ENCODE results near the gene RFC2.

The RFC2 gene

GRCh38 chr7:74286131-74286530 lies 31.9 kb upstream of the RFC2 start:
- Histone ChIP-seq H3K36me3 (ENCODE audit: control insufficient read depth, low read length) (no peaks in the 10 kb centered on the region), H4K20me1 (ENCODE audit: control insufficient read depth, insufficient read depth, low read depth, low read length) (0 out of 2 replicates have a peak, but pooled peaks cover 7% of the 10 kb centered on the region), H3K9me3 (ENCODE audit: control insufficient read depth, insufficient read depth, low read length) (no peaks in the 10 kb centered on the region), H3F3A (ENCODE audit: control insufficient read depth, insufficient read depth) (peaks cover 10% of the 10 kb centered on the region), H3K4me1 (ENCODE audit: control insufficient read depth, low read length) (peaks cover 58% of the 10 kb centered on the region), H3K27me3 (ENCODE audit: control insufficient read depth, low read length) (peaks cover 11% of the 10 kb centered on the region), H3K9me2 (replicated peaks; ENCODE audit: control insufficient read depth, low read length) (no peaks in the 10 kb centered on the region), H3K4me2 (ENCODE audit: low read length) (no peak overlapping the region), H3K4me3 (ENCODE audit: low read length) (no peak overlapping the region), H3K27ac (ENCODE audit: low read depth, low read length) (no peak overlapping the region), H3K79me2 (ENCODE audit: control insufficient read depth, low read length) (peaks cover 14% of the 10 kb centered on the region)
- TF ChIP-seq, protein P1, sequence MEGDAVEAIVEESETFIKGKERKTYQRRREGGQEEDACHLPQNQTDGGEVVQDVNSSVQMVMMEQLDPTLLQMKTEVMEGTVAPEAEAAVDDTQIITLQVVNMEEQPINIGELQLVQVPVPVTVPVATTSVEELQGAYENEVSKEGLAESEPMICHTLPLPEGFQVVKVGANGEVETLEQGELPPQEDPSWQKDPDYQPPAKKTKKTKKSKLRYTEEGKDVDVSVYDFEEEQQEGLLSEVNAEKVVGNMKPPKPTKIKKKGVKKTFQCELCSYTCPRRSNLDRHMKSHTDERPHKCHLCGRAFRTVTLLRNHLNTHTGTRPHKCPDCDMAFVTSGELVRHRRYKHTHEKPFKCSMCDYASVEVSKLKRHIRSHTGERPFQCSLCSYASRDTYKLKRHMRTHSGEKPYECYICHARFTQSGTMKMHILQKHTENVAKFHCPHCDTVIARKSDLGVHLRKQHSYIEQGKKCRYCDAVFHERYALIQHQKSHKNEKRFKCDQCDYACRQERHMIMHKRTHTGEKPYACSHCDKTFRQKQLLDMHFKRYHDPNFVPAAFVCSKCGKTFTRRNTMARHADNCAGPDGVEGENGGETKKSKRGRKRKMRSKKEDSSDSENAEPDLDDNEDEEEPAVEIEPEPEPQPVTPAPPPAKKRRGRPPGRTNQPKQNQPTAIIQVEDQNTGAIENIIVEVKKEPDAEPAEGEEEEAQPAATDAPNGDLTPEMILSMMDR (IDR thresholded peaks at IDR 0.05; ENCODE audit: low read depth, low read length, poor library complexity, severe bottlenecking), result no peak
- TF ChIP-seq EZH2phosphoT487 (IDR thresholded peaks at IDR 0.05; ENCODE audit: borderline replicate concordance, low read length), result no peak

DNA sequence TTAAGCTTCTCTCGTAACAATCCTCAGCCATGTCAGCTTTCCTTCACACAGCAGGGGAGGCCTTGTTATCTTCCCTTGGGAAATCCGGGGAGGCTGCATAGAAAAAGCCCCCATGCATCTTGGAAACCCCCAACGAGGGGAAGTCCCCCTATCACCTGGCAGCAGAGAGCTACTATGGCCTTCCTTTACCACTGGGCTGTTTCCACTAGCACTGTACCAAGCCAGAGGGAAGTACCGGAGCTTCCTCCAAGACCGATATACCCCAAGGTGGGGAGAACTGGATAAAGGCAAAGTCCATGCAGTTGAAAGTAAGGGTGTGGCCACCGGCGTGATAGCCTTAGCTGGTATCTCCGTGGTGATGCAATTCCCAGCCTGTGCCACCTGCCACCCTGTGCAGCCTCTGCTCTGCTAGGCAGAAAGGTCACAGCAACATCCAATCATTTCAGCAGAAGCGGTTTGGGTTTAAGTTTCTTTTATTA lies 30.6 kb upstream of the RFC2 start:
- Histone ChIP-seq H3F3A (ENCODE audit: control insufficient read depth, insufficient read depth) (peaks cover 7% of the 10 kb centered on the region), H3K36me3 (ENCODE audit: control insufficient read depth, low read length) (no peaks in the 10 kb centered on the region), H3K79me2 (ENCODE audit: control insufficient read depth, low read length) (peaks cover under 1% of the 10 kb centered on the region), H3K27ac (ENCODE audit: low read depth, low read length) (no peak overlapping the region), H4K20me1 (ENCODE audit: control insufficient read depth, insufficient read depth, low read depth, low read length) (no peaks in the 10 kb centered on the region), H3K9me3 (ENCODE audit: control insufficient read depth, insufficient read depth, low read length) (no peaks in the 10 kb centered on the region), H3K9me2 (replicated peaks; ENCODE audit: control insufficient read depth, low read length) (no peaks in the 10 kb centered on the region), H3K4me2 (ENCODE audit: low read length) (peak overlapping the region; percentile 4; the same call in 1 of the 2 replicates), H3K4me1 (ENCODE audit: control insufficient read depth, low read length) (peaks cover 58% of the 10 kb centered on the region), H3K27me3 (ENCODE audit: control insufficient read depth, low read length) (no peaks in the 10 kb centered on the region; the same call in 1 of the 2 replicates), H3K4me3 (ENCODE audit: low read length) (no peak overlapping the region)
- TF ChIP-seq, protein P1 (IDR thresholded peaks at IDR 0.05; ENCODE audit: low read depth, low read length, poor library complexity, severe bottlenecking), result no peak

DNA sequence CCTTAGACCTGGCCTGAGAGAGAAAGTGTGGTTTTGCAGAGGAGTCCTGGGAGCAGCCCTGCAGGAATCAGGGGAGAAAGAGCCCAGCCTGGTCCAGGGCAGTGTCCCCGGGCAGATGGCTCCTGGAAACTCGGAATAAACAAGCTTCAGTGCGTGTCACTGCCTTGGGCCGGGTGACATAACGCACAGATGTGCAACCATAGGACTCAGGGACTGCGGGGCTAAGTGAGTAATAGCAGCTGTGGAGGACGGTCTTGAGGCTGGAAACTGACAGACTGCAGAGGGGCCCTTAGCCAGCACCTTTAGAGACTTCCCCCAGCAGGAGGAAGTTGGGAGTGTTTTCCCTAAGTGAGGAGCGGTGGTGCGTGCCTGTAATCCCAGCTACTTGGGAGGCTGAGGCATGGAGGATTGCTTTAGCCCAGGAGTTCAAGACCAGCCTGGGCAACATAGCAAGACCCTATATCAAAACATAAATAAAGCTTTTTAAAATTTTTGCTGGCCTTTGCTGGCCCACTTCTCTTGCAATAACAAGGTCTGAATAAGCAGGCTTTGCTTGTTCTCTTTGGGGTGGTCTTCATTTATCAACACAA lies 29.8 kb upstream of the RFC2 start:
- Histone ChIP-seq H3K36me3 (ENCODE audit: control insufficient read depth, low read length) (no peaks in the 10 kb centered on the region), H3K9me2 (replicated peaks; ENCODE audit: control insufficient read depth, low read length) (no peaks in the 10 kb centered on the region), H3K27me3 (ENCODE audit: control insufficient read depth, low read length) (no peaks in the 10 kb centered on the region), H3K4me1 (ENCODE audit: control insufficient read depth, low read length) (peaks cover 64% of the 10 kb centered on the region), H3K79me2 (ENCODE audit: control insufficient read depth, low read length) (no peaks in the 10 kb centered on the region), H3K27ac (ENCODE audit: low read depth, low read length) (no peak overlapping the region), H3F3A (ENCODE audit: control insufficient read depth, insufficient read depth) (peaks cover 10% of the 10 kb centered on the region), H3K4me2 (ENCODE audit: low read length) (peak overlapping the region; percentile 39), H3K9me3 (ENCODE audit: control insufficient read depth, insufficient read depth, low read length) (no peaks in the 10 kb centered on the region), H3K4me3 (ENCODE audit: low read length) (no peak overlapping the region), H4K20me1 (ENCODE audit: control insufficient read depth, insufficient read depth, low read depth, low read length) (no peaks in the 10 kb centered on the region)
- TF ChIP-seq, protein P1 (IDR thresholded peaks at IDR 0.05; ENCODE audit: low read depth, low read length, poor library complexity, severe bottlenecking), result no peak
- TF ChIP-seq EZH2phosphoT487 (IDR thresholded peaks at IDR 0.05; ENCODE audit: borderline replicate concordance, low read length), result no peak
